BJ (cell line): ENCODE measurements around the gene CASK. TPM values are rescaled to one million over a fixed set of nuclear protein-coding genes. Genes with fewer than 3 reads are reported as not detected.

Source experiments
- CTCF ChIA-PET: fragments of 350-600 bp; formaldehyde crosslinking; extraction: SDS; loops from one replicate; lab custom pipeline; 2021; ENCODE audit warnings: antibody characterized with exemption, inconsistent platforms; lab: Yijun Ruan, JAX
- POLR2A ChIA-PET: fragments of 300-600 bp; sonication (Branson Sonifier 250); formaldehyde crosslinking; extraction: SDS; loops from one replicate; lab custom pipeline; 2021; ENCODE audit warnings: antibody characterized with exemption; lab: Charles Lee
- DNase-seq: peaks from one replicate; pipeline ENCODE4 v3.0.0-alpha.2; 2011; ENCODE audit warnings: low read depth
- H3K27me3 ChIP-seq: 2 replicates; pipeline ENCODE4 v1.6.0; 2011; ENCODE audit warnings: low read length; ENCODE audit not compliant: control insufficient read depth, insufficient read depth
- H3K36me3 ChIP-seq: 2 replicates; pipeline ENCODE4 v1.5.1; 2011; ENCODE audit warnings: low read length; ENCODE audit not compliant: control insufficient read depth, insufficient read depth
- H3K4me3 ChIP-seq: 2 replicates; pipeline ENCODE4 v1.5.1; 2011; ENCODE audit warnings: low read depth, mild to moderate bottlenecking, control low read depth, low read length
- polyA plus RNA-seq: library from polyadenylated mRNA; depleted of rRNA; stranded (reverse); fragments of >200 nt; gene quantifications from 2 replicates; pipeline ENCODE4 v1.2.3, GENCODE V29; 2011
- TF ChIP-seq, protein P1 (sequence below): IDR thresholded peaks from 2 replicates; pipeline ENCODE4 v1.5.1; 2011; ENCODE audit warnings: low read depth, mild to moderate bottlenecking, control low read depth, inconsistent platforms, low read length, moderate library complexity; ENCODE audit not compliant: insufficient read depth

Gene CASK
- polyA plus RNA-seq, 1 experiment: 12.3 TPM

DNA sequence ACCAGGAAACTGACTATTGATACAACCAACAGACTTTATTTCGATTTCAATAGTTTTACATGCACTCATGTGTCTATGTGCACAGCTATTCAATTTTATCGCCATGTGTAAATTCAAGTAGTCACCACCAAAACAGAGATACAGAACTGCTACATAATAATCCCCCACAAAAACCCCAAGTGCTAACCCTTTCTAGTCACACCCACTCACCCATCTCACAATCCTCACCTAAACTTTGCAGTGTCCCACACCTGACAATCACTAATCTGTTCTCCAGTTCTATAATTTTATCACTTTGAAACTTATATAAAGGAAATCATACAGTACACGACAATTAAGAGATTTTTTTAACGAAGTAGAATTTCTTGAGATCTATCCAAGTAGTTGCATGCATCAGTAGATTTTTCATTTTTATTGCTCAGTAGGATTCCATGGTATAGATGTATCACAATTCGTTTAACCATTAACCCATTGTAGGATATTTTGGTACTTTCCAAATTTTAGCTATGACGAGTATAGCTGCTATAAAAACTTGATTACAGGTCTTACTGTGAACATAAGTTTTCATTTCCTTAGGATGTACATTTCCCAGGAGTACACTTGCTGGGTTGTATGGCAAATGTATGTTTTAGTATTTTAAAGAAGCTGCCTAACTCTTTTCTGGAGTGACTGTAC, 85.9 kb downstream of the CASK start:
- Histone ChIP-seq H3K36me3 (no peaks in the 10 kb centered on the region), H3K27me3 (no peaks in the 10 kb centered on the region), H3K4me3 (no peak overlapping the region)
- TF ChIP-seq, protein P1, sequence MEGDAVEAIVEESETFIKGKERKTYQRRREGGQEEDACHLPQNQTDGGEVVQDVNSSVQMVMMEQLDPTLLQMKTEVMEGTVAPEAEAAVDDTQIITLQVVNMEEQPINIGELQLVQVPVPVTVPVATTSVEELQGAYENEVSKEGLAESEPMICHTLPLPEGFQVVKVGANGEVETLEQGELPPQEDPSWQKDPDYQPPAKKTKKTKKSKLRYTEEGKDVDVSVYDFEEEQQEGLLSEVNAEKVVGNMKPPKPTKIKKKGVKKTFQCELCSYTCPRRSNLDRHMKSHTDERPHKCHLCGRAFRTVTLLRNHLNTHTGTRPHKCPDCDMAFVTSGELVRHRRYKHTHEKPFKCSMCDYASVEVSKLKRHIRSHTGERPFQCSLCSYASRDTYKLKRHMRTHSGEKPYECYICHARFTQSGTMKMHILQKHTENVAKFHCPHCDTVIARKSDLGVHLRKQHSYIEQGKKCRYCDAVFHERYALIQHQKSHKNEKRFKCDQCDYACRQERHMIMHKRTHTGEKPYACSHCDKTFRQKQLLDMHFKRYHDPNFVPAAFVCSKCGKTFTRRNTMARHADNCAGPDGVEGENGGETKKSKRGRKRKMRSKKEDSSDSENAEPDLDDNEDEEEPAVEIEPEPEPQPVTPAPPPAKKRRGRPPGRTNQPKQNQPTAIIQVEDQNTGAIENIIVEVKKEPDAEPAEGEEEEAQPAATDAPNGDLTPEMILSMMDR: no peak
- CTCF ChIA-PET: no interaction called here
- DNase-seq: no peak
- POLR2A ChIA-PET: no interaction called here

DNA sequence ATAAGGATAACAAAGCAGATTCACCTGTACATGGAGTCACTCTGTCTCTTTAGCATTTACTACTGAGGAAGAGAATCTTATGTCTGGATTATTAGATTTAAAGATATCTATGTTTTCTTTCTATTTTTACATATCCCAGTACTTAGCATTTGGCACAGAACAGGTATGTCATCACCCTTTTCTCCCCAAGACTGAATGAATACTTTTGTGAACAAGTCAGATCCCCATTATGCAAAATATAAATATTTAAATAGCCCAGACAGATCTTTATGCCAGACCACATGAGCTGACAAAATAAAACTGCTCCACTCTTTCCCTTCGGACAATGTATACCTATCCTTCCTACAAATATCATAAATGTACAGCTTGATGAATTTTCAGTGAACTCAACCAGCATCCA, 94.5 kb downstream of the CASK start:
- ChIA-PET POLR2A (interaction anchor here (0.6 kb wide), 1 partner anchor 1162 kb away, joined by 3 read pairs; no protein-coding TSS in a partner anchor), CTCF (no interaction called here)
- Histone ChIP-seq H3K4me3 (no peak overlapping the region), H3K36me3 (no peaks in the 10 kb centered on the region), H3K27me3 (no peaks in the 10 kb centered on the region)
- TF ChIP-seq, protein P1: no peak
- DNase-seq: no peak

DNA sequence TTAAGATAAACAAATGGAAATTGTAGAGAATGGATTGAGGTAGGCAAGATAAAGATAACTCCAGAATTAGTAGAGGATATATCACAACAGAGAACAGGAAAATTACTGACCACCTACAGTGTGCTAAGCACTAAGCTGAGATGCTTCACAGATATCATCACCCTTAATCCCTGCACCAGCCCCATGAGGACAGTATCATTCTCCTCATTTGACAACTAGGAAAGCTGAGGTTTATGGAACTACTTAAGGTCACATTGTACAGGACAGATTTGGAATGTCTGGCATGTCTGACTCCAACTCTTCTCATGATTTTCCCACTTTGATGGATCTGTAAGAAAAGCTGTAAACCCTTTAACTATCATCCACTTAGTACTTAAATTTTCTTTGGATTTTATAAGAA, 95.5 kb downstream of the CASK start:
- no peaks in the 10 kb centered on the region for H3K36me3 ChIP-seq
- TF ChIP-seq, protein P1: no peak
- ChIA-PET CTCF (no interaction called here), POLR2A (no interaction called here)
- H3K27me3 ChIP-seq: no peaks in the 10 kb centered on the region
- DNase-seq: no peak
- no peak overlapping the region for H3K4me3 ChIP-seq

DNA sequence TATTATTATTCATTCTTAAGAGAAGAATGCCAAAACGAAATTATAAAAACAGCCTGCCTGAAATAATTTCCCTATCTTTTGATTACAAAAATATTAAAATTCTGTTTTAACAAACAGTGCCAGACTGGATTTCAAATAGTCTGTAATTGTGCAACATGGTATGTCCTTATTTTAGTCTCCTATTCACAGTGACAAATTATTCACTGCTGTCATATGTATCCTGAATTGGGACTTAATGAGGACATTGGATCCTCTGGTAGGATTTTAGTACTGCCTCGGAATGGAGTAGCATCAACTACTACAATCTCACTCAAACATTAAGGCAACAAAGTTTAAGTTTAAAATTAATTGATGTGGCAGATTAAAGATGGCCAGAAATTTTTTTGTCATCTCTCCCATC, 97.6 kb downstream of the CASK start:
- ChIA-PET POLR2A (no interaction called here), CTCF (no interaction called here)
- H3K36me3 ChIP-seq: no peaks in the 10 kb centered on the region
- H3K27me3 ChIP-seq: no peaks in the 10 kb centered on the region
- TF ChIP-seq, protein P1: no peak
- H3K4me3 ChIP-seq: no peak overlapping the region
- DNase-seq: no peak

DNA sequence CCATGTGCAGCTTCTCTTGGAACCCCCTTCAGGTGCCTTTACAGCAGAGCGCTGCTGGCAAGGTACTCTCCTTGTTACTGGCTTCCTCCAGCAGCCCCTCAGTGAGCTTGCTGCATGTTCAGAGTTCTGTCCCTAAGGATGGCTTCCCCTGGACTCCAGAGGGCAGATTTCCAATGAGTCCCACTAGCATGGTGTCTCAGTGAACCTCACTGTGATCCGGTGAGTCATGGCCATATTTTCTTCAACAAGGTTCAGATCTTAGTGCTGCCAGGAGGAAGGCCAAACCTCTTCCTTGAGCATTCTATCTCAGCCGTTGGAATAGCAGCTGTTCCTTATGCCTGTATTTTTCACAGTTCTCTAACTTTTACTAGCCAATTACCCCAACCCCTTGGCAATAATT, 98.8 kb downstream of the CASK start:
- no peaks in the 10 kb centered on the region for H3K36me3 ChIP-seq
- no peak for DNase-seq
- H3K27me3 ChIP-seq: no peaks in the 10 kb centered on the region
- ChIA-PET POLR2A (no interaction called here), CTCF (no interaction called here)
- TF ChIP-seq, protein P1: no peak
- H3K4me3 ChIP-seq: no peak overlapping the region
